Type B pancreatic cell (in vitro differentiated cells): ENCODE results near the gene ADCY9. TPM values are rescaled to one million over a fixed set of nuclear protein-coding genes. Genes with fewer than 3 reads are reported as not detected.

Source experiments
- DNase-seq: peaks from one replicate; pipeline ENCODE4 v3.0.0; 2021; ENCODE audit warnings: mixed read lengths; ENCODE audit not compliant: unreplicated experiment; ENCODE audit errors: extremely low spot score
- H3K27ac Mint-ChIP-seq: 2 replicates; pipeline ENCODE4 v1.8.0; 2021; ENCODE audit warnings: mild to moderate bottlenecking, mixed read lengths
- H3K27me3 Mint-ChIP-seq: 2 replicates; pipeline ENCODE4 v1.8.0; 2021; ENCODE audit warnings: mixed read lengths
- H3K36me3 Mint-ChIP-seq: 2 replicates; pipeline ENCODE4 v1.8.0; 2021; ENCODE audit warnings: mixed read lengths
- H3K4me1 Mint-ChIP-seq: one replicate; pipeline ENCODE4 v1.8.0; 2021; ENCODE audit warnings: mixed read lengths; ENCODE audit not compliant: unreplicated experiment
- H3K4me3 Mint-ChIP-seq: 2 replicates; pipeline ENCODE4 v1.8.0; 2021; ENCODE audit warnings: mild to moderate bottlenecking, mixed read lengths
- H3K9me3 Mint-ChIP-seq: 2 replicates; pipeline ENCODE4 v1.8.0; 2021; ENCODE audit warnings: mixed read lengths
- CTCF ChIP-seq: fragments of 200-600 bp; sonication (generic); conservative IDR thresholded peaks from 2 replicates; pipeline ENCODE4 v1.5.0; 2021; ENCODE audit warnings: antibody characterized with exemption, mild to moderate bottlenecking
- total RNA-seq: library from RNA; stranded (reverse); gene quantifications from 2 replicates; pipeline ENCODE4 v1.2.1, GENCODE V29; 2021; ENCODE audit warnings: low replicate concordance

Gene ADCY9
- total RNA-seq, 1 donor from 2014 or later = 13.9 TPM

GRCh38 chr16:4090351-4090851, 25.8 kb downstream of the ADCY9 start:
- peak overlapping the region; percentile 1 for H3K4me3 Mint-ChIP-seq
- no peaks in the 10 kb centered on the region for H3K27me3 Mint-ChIP-seq
- no peak for DNase-seq
- TF ChIP-seq CTCF = no peak
- H3K4me1 Mint-ChIP-seq = peaks cover 34% of the 10 kb centered on the region
- H3K36me3 Mint-ChIP-seq = no peaks in the 10 kb centered on the region
- peaks cover 6% of the 10 kb centered on the region for H3K9me3 Mint-ChIP-seq
- H3K27ac Mint-ChIP-seq = peak overlapping the region; percentile 71

- Mint-ChIP-seq H3K9me3 (peaks cover 6% of the 10 kb centered on the region), H3K27me3 (no peaks in the 10 kb centered on the region), H3K4me3 (no peak overlapping the region), H3K36me3 (no peaks in the 10 kb centered on the region), H3K4me1 (peaks cover 31% of the 10 kb centered on the region), H3K27ac (peak overlapping the region; percentile 71)
- peak; percentile 48 for DNase-seq
- no peak for TF ChIP-seq CTCF
These were observed 26.4 kb downstream of the ADCY9 start for GRCh38 chr16:4089811-4090301.

- H3K4me1 Mint-ChIP-seq = peaks cover 26% of the 10 kb centered on the region
- no peaks in the 10 kb centered on the region for H3K27me3 Mint-ChIP-seq
- H3K27ac Mint-ChIP-seq = no peak overlapping the region
- H3K9me3 Mint-ChIP-seq = peaks cover 6% of the 10 kb centered on the region
- no peak for TF ChIP-seq CTCF
- no peak overlapping the region for H3K4me3 Mint-ChIP-seq
- no peak for DNase-seq
- H3K36me3 Mint-ChIP-seq = no peaks in the 10 kb centered on the region
These were observed 26.9 kb downstream of the ADCY9 start for GRCh38 chr16:4089251-4089810.

- peak; percentile 34 for DNase-seq
- H3K27ac Mint-ChIP-seq = no peak overlapping the region
- peaks cover 20% of the 10 kb centered on the region for H3K4me1 Mint-ChIP-seq
- peaks cover 6% of the 10 kb centered on the region for H3K9me3 Mint-ChIP-seq
- H3K4me3 Mint-ChIP-seq = no peak overlapping the region
- H3K36me3 Mint-ChIP-seq = peaks cover 5% of the 10 kb centered on the region
- TF ChIP-seq CTCF = no peak
- no peaks in the 10 kb centered on the region for H3K27me3 Mint-ChIP-seq
These were observed 28.2 kb downstream of the ADCY9 start for GRCh38 chr16:4087990-4088577.

- Mint-ChIP-seq H3K36me3 (peaks cover 5% of the 10 kb centered on the region), H3K27ac (peak overlapping the region; percentile 69), H3K4me3 (no peak overlapping the region), H3K4me1 (peaks cover 25% of the 10 kb centered on the region), H3K27me3 (no peaks in the 10 kb centered on the region), H3K9me3 (peaks cover 6% of the 10 kb centered on the region)
- peak; percentile 13 for DNase-seq
- no peak for TF ChIP-seq CTCF
These were observed 28.9 kb downstream of the ADCY9 start for GRCh38 chr16:4087099-4087885.
